SK-N-SH (cell line): ENCODE data around the gene ZMIZ1. TPM values are rescaled to one million over a fixed set of nuclear protein-coding genes. Genes with fewer than 3 reads are reported as not detected.
A peak's percentile ranks its signal among the peaks of the same experiment; 100 is the strongest.

ENCODE experiments used
- CTCF ChIA-PET: fragments of 300-600, 350-600 bp; formaldehyde crosslinking; extraction: SDS; loops from one replicate; lab custom pipeline; 2021; lab: Yijun Ruan, JAX
- POLR2A ChIA-PET: fragments of 350-600 bp; sonication (Branson Sonifier 250); formaldehyde crosslinking; extraction: SDS; loops from one replicate; lab custom pipeline; 2020; ENCODE audit warnings: antibody characterized with exemption, inconsistent platforms; lab: Yijun Ruan, JAX
- DNase-seq: peaks from one replicate; pipeline ENCODE4 v3.0.0; 2012
- H2AFZ ChIP-seq: fragments of 200-600 bp; sonication (generic); 2 replicates; pipeline ENCODE4 v1.8.1; 2016; ENCODE audit warnings: antibody characterized with exemption, mild to moderate bottlenecking, low read depth
- H3F3A ChIP-seq: fragments of 200-600 bp; sonication (generic); replicated peaks from 2 replicates; pipeline ENCODE3; 2016; ENCODE audit warnings: antibody characterized with exemption, mild to moderate bottlenecking; ENCODE audit not compliant: insufficient read depth
- H3K27ac ChIP-seq, 2 experiments: fragments of 200-500 bp in 1 of 2; fragments of 200-600 bp in 1 of 2; sonication (Bioruptor generic) in 1 of 2; sonication (generic), shearing (Covaris generic) in 1 of 2; 2 replicates each; pipeline versions ENCODE4 v1.5.1 to v1.6.1; 2014 to 2016; ENCODE audit warnings: low read depth in 2 of 2, inconsistent platforms in 1 of 2, low read length in 1 of 2, mild to moderate bottlenecking in 1 of 2, mixed read lengths in 1 of 2
- H3K27me3 ChIP-seq: fragments of 200-600 bp; sonication (generic), shearing (Covaris generic); 2 replicates; pipeline ENCODE4 v1.6.1; 2016; ENCODE audit warnings: mixed run types; ENCODE audit not compliant: insufficient read depth
- H3K36me3 ChIP-seq, 2 experiments: fragments of 200-500 bp in 1 of 2; fragments of 200-600 bp in 1 of 2; sonication (Bioruptor generic) in 1 of 2; sonication (generic) in 1 of 2; replicated peaks in 1 of 2; 2 replicates each; pipeline versions ENCODE3 to v1.5.1; 2014 to 2016; ENCODE audit warnings: low read length in 1 of 2, mild to moderate bottlenecking in 1 of 2; ENCODE audit not compliant: insufficient read depth in 2 of 2, control insufficient read depth in 1 of 2
- H3K4me1 ChIP-seq, 2 experiments: fragments of 200-500 bp in 1 of 2; fragments of 200-600 bp in 1 of 2; sonication (Bioruptor generic) in 1 of 2; sonication (generic), shearing (Covaris generic) in 1 of 2; 2 replicates each; pipeline versions ENCODE4 v1.5.1 to v1.6.1; 2014 to 2016; ENCODE audit warnings: low read depth in 1 of 2, low read length in 1 of 2, mixed run types in 1 of 2; ENCODE audit not compliant: insufficient read depth in 2 of 2, control insufficient read depth in 1 of 2
- H3K4me2 ChIP-seq: fragments of 200-600 bp; sonication (generic), shearing (Covaris generic); 2 replicates; pipeline ENCODE4 v1.6.1; 2017; ENCODE audit warnings: mixed run types
- H3K4me3 ChIP-seq, 2 experiments: fragments of 200-500 bp in 1 of 2; fragments of 200-600 bp in 1 of 2; sonication (Bioruptor generic) in 1 of 2; sonication (generic), shearing (Covaris generic) in 1 of 2; 2 replicates each; pipeline versions ENCODE4 v1.5.1 to v1.8.1; 2014 to 2016; ENCODE audit warnings: low read depth in 2 of 2, inconsistent platforms in 1 of 2, low read length in 1 of 2, mild to moderate bottlenecking in 1 of 2, mixed read lengths in 1 of 2, moderate library complexity in 1 of 2
- H3K79me2 ChIP-seq: fragments of 200-600 bp; sonication (generic); 2 replicates; pipeline ENCODE4 v1.8.1; 2017; ENCODE audit warnings: mild to moderate bottlenecking; ENCODE audit not compliant: insufficient read depth
- H3K9ac ChIP-seq: fragments of 200-600 bp; sonication (generic); 2 replicates; pipeline ENCODE4 v1.6.1; 2017; ENCODE audit warnings: mixed run types
- H3K9me2 ChIP-seq: fragments of 200-600 bp; sonication (generic); 2 replicates; pipeline ENCODE4 v1.6.1; 2017; ENCODE audit warnings: mixed run types
- H3K9me3 ChIP-seq: fragments of 200-600 bp; sonication (generic); 2 replicates; pipeline ENCODE4 v1.6.1; 2017; ENCODE audit warnings: mixed run types, mild to moderate bottlenecking, moderate library complexity
- H4K20me1 ChIP-seq: fragments of 200-600 bp; sonication (generic); 2 replicates; pipeline ENCODE4 v1.6.1; 2017; ENCODE audit warnings: mild to moderate bottlenecking, mixed run types; ENCODE audit not compliant: insufficient read depth
- EZH2phosphoT487 ChIP-seq: fragments of 200-600 bp; sonication (generic); IDR thresholded peaks from 2 replicates; pipeline ENCODE4 v1.6.1; 2017; ENCODE audit warnings: low read depth, mixed run types, mild to moderate bottlenecking, antibody characterized with exemption, moderate library complexity, borderline replicate concordance
- FOSL2 ChIP-seq: IDR thresholded peaks from 2 replicates; pipeline ENCODE4 v1.4.0; 2012; ENCODE audit warnings: low read depth, mild to moderate bottlenecking, moderate library complexity, borderline replicate concordance
- FOXJ3 ChIP-seq: sonication (generic); formaldehyde crosslinking; IDR thresholded peaks from 2 replicates; pipeline ENCODE4 v1.5.1; 2020; ENCODE audit warnings: mild to moderate bottlenecking, missing genetic modification reagents
- IRF3 ChIP-seq: fragments of 150-350 bp; IDR thresholded peaks from 2 replicates; pipeline ENCODE4 v1.6.1; 2016; ENCODE audit warnings: mild to moderate bottlenecking, low read depth, low read length
- POLR2AphosphoS5 ChIP-seq: IDR thresholded peaks from 2 replicates; pipeline ENCODE4 v1.6.1; 2012; ENCODE audit warnings: low read depth, low read length
- REST ChIP-seq: IDR thresholded peaks from 2 replicates; pipeline ENCODE4 v1.6.1; 2012; ENCODE audit warnings: mild to moderate bottlenecking, low read depth, low read length, moderate library complexity
- RFX5 ChIP-seq: IDR thresholded peaks from 2 replicates; pipeline ENCODE4 v1.6.1; 2012; ENCODE audit warnings: mild to moderate bottlenecking, improper control_type of control experiment, low read length
- RXRA ChIP-seq: IDR thresholded peaks from 2 replicates; pipeline ENCODE4 v1.4.0; 2012; ENCODE audit warnings: low read depth, mild to moderate bottlenecking, borderline replicate concordance
- SMC3 ChIP-seq: IDR thresholded peaks from 2 replicates; pipeline ENCODE4 v1.6.1; 2012; ENCODE audit warnings: low read depth, low read length, improper control_type of control experiment
- TCF12 ChIP-seq: IDR thresholded peaks from 2 replicates; pipeline ENCODE4 v1.4.0; 2012
- USF1 ChIP-seq: IDR thresholded peaks from 2 replicates; pipeline ENCODE4 v1.4.0; 2012; ENCODE audit warnings: low read depth, borderline replicate concordance
- USF2 ChIP-seq: fragments of 150-350 bp; IDR thresholded peaks from 2 replicates; pipeline ENCODE4 v1.6.1; 2017; ENCODE audit warnings: antibody characterized with exemption, low read length, low read depth, borderline replicate concordance
- YY1 ChIP-seq: IDR thresholded peaks from 2 replicates; pipeline ENCODE4 v1.4.0; 2012; ENCODE audit warnings: low read depth, mild to moderate bottlenecking
- ZBTB33 ChIP-seq: IDR thresholded peaks from 2 replicates; pipeline ENCODE4 v1.4.0; 2012; ENCODE audit warnings: low read depth, borderline replicate concordance
- WGBS: methylation state at CpG from one replicate; pipeline ENCODE4 v1.1.6; 2017; ENCODE audit warnings: low lambda C conversion rate; 5-methylcytosine and 5-hydroxymethylcytosine counted together
- polyA plus RNA-seq, 3 experiments: library from polyadenylated mRNA; depleted of rRNA; stranded (reverse); fragments of >200 nt; gene quantifications; 2 replicates each; pipeline ENCODE4 v1.2.3, GENCODE V29; 2012

The ZMIZ1 gene
- polyA plus RNA-seq, 1 of the 3 experiments (the other 2 are of a cell fraction) = 23.5 TPM

- no peak for TF ChIP-seq REST
- no peak for TF ChIP-seq ZBTB33
- no peak for TF ChIP-seq FOXJ3 (CRISPR knock-in tag)
- TF ChIP-seq USF2 = no peak
- no peak for TF ChIP-seq RFX5
- TF ChIP-seq FOSL2 = no peak
- TF ChIP-seq TCF12 = no peak
- TF ChIP-seq USF1 = no peak
Measured at GRCh38 chr10:79234391-79235315, 165.9 kb downstream of the ZMIZ1 start (continued).

- Histone ChIP-seq H3K4me1 (peaks cover 35 to 89% of the 10 kb centered on the region in 2 experiments), H3K27me3 (no peaks in the 10 kb centered on the region), H3K27ac (peak overlapping the region in 1 of 2 experiments; percentile 99; a peak in 3 of 4 replicates), H3K9me3 (no peaks in the 10 kb centered on the region), H4K20me1 (peaks cover 38% of the 10 kb centered on the region), H2AFZ (no peak overlapping the region), H3K36me3 (peaks cover 12 to 13% of the 10 kb centered on the region in 2 experiments), H3K4me3 (no peak overlapping the region), H3K79me2 (peaks cover 39% of the 10 kb centered on the region; the same call in 1 of the 2 replicates), H3F3A (peaks cover 14% of the 10 kb centered on the region), H3K9ac (no peak overlapping the region), H3K9me2 (no peaks in the 10 kb centered on the region), H3K4me2 (no peak overlapping the region)
- 72% methylated on average over 4 of the region's 10 CpGs for WGBS
- no peak for TF ChIP-seq EZH2phosphoT487
- TF ChIP-seq TCF12 = no peak
- no peak for TF ChIP-seq RXRA
- TF ChIP-seq REST = no peak
- TF ChIP-seq POLR2AphosphoS5 = no peak
- TF ChIP-seq YY1 = no peak
- TF ChIP-seq SMC3 = no peak
- TF ChIP-seq IRF3 = no peak
- DNase-seq = no peak
- CTCF ChIA-PET = interaction anchor here (0.7 to 1.7 kb wide), 3 partner anchors 13 to 261 kb away, joined by 3 to 4 read pairs (median 3); no protein-coding TSS in a partner anchor
- POLR2A ChIA-PET = interaction anchor here (1.0 kb wide), 1 partner anchor 14 kb away, joined by 4 read pairs; no protein-coding TSS in a partner anchor
Measured at GRCh38 chr10:79235765-79236432, 167.1 kb downstream of the ZMIZ1 start.
